Measurements from ENCODE around the gene CGNL1.

CGNL1 gene

DNA sequence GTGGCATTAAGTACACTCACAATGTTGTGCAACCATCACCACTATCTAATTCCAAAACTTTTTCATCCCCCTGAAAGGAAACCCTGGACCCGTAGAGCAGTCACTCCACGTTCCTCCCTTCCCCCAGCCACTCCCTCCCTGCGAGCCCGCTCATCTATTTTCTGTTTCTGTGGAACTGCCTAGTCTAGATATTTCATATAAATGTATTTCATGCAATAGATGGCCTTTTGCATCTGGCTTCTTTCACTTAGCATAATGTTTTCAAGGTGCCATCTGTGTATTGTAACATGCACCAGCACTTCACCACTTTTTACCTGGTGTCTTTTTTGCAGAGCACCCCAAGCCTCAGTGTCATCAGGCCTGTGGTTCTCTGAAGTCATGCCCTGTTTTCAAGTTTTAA is 10.7 kb downstream of the CGNL1 start:
- TF ChIP-seq TCF12 (IDR thresholded peaks at IDR 0.05; ENCODE audit: low read depth) = no peak
- no peak for TF ChIP-seq TAF1 (IDR thresholded peaks at IDR 0.05; ENCODE audit: low read depth)
- no peak for TF ChIP-seq YY1 (IDR thresholded peaks at IDR 0.05; ENCODE audit: low read depth)
- TF ChIP-seq, protein P1, sequence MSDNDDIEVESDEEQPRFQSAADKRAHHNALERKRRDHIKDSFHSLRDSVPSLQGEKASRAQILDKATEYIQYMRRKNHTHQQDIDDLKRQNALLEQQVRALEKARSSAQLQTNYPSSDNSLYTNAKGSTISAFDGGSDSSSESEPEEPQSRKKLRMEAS (IDR thresholded peaks at IDR 0.05) = no peak
- no peak for TF ChIP-seq EGR1 (IDR thresholded peaks at IDR 0.05)
- no peak for TF ChIP-seq RAD21 (IDR thresholded peaks at IDR 0.05; ENCODE audit: low read depth)
- no peak for TF ChIP-seq REST (IDR thresholded peaks at IDR 0.05; ENCODE audit: low read depth)
- no peak for TF ChIP-seq TEAD4 (IDR thresholded peaks at IDR 0.05)
- no peak for TF ChIP-seq EP300 (IDR thresholded peaks at IDR 0.05; ENCODE audit: borderline replicate concordance)
- no peak for TF ChIP-seq CEBPB (IDR thresholded peaks at IDR 0.05)
- no peak for TF ChIP-seq ZBTB7A (IDR thresholded peaks at IDR 0.05; ENCODE audit: low read depth)
- TF ChIP-seq, protein P2, sequence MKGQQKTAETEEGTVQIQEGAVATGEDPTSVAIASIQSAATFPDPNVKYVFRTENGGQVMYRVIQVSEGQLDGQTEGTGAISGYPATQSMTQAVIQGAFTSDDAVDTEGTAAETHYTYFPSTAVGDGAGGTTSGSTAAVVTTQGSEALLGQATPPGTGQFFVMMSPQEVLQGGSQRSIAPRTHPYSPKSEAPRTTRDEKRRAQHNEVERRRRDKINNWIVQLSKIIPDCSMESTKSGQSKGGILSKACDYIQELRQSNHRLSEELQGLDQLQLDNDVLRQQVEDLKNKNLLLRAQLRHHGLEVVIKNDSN (IDR thresholded peaks at IDR 0.05) = no peak
- TF ChIP-seq CREB1 (IDR thresholded peaks at IDR 0.05; ENCODE audit: low read depth) = no peak
- TF ChIP-seq FOXM1 (IDR thresholded peaks at IDR 0.05; ENCODE audit: borderline replicate concordance, low read depth) = no peak
- no peak for TF ChIP-seq NFIC (IDR thresholded peaks at IDR 0.05)

DNA sequence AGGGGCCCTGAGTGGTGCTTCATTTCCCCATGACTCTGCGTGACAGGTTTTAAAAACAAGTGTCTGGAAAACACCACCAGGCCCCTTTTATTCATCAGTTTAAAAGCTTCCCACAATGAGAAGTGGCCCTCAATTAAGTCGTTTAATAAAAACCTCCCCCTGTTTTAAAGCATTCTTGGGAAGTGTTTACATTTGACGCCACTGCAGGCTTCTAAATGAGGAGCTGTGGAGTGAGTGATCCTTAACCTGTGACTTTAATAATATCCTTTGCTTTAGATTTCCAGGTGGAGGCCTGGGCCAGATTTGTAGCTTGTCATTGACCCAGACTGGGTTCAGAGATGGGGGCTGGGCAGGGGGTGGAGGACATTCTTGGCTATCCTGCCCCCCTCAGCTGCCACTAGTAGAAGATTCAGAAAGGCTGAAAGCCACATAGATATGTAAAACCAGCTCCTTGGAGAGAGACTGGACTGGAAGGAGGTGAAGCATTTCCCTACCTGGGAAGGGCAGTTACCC is 11.3 kb downstream of the CGNL1 start:
- TF ChIP-seq EGR1 (IDR thresholded peaks at IDR 0.05) (no peak), CREB1 (IDR thresholded peaks at IDR 0.05; ENCODE audit: low read depth) (no peak), TEAD4 (IDR thresholded peaks at IDR 0.05) (no peak), NFIC (IDR thresholded peaks at IDR 0.05) (no peak), RAD21 (IDR thresholded peaks at IDR 0.05; ENCODE audit: low read depth) (no peak), CEBPB (IDR thresholded peaks at IDR 0.05) (no peak), ZBTB7A (IDR thresholded peaks at IDR 0.05; ENCODE audit: low read depth) (no peak), TAF1 (IDR thresholded peaks at IDR 0.05; ENCODE audit: low read depth) (no peak), EP300 (IDR thresholded peaks at IDR 0.05; ENCODE audit: borderline replicate concordance) (no peak), TCF12 (IDR thresholded peaks at IDR 0.05; ENCODE audit: low read depth) (no peak), YY1 (IDR thresholded peaks at IDR 0.05; ENCODE audit: low read depth) (no peak), FOXM1 (IDR thresholded peaks at IDR 0.05; ENCODE audit: borderline replicate concordance, low read depth) (no peak), REST (IDR thresholded peaks at IDR 0.05; ENCODE audit: low read depth) (no peak)
- TF ChIP-seq, protein P1 (IDR thresholded peaks at IDR 0.05) = no peak
- TF ChIP-seq, protein P2 (IDR thresholded peaks at IDR 0.05) = no peak

GRCh38 chr15:57388464-57388863 is 12.2 kb downstream of the CGNL1 start:
- TF ChIP-seq TAF1 (IDR thresholded peaks at IDR 0.05; ENCODE audit: low read depth) (no peak), ZBTB7A (IDR thresholded peaks at IDR 0.05; ENCODE audit: low read depth) (no peak), RAD21 (IDR thresholded peaks at IDR 0.05; ENCODE audit: low read depth) (no peak), EGR1 (IDR thresholded peaks at IDR 0.05) (no peak), FOXM1 (IDR thresholded peaks at IDR 0.05; ENCODE audit: borderline replicate concordance, low read depth) (no peak), CREB1 (IDR thresholded peaks at IDR 0.05; ENCODE audit: low read depth) (no peak)
- TF ChIP-seq, protein P2 (IDR thresholded peaks at IDR 0.05) = no peak

DNA sequence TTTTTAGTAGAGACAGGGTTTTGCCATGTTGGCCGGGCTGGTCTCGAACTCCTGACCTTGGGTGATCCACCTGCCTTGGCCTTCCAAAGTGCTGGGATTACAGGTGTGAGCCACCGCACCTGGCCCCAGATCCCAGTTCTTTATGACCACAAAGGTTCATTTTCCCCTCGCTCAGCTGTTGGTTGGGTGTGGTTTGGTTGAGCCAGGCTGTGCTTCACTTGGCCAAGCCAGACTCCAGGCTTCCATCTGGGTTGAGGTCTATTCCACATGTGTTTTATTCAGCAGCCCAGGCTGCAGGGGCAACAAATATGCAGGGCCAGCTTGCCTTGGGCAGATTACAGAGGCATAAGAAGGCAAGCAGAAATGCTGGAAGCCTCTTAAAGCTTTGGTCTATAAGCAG is 13.7 kb downstream of the CGNL1 start:
- TF ChIP-seq TAF1 (IDR thresholded peaks at IDR 0.05; ENCODE audit: low read depth) (no peak), NFIC (IDR thresholded peaks at IDR 0.05) (no peak), FOXM1 (IDR thresholded peaks at IDR 0.05; ENCODE audit: borderline replicate concordance, low read depth) (no peak), CREB1 (IDR thresholded peaks at IDR 0.05; ENCODE audit: low read depth) (no peak), TCF12 (IDR thresholded peaks at IDR 0.05; ENCODE audit: low read depth) (no peak), ZBTB7A (IDR thresholded peaks at IDR 0.05; ENCODE audit: low read depth) (no peak), CEBPB (IDR thresholded peaks at IDR 0.05) (no peak), TEAD4 (IDR thresholded peaks at IDR 0.05) (no peak), REST (IDR thresholded peaks at IDR 0.05; ENCODE audit: low read depth) (no peak), YY1 (IDR thresholded peaks at IDR 0.05; ENCODE audit: low read depth) (no peak), EGR1 (IDR thresholded peaks at IDR 0.05) (no peak), EP300 (IDR thresholded peaks at IDR 0.05; ENCODE audit: borderline replicate concordance) (no peak), RAD21 (IDR thresholded peaks at IDR 0.05; ENCODE audit: low read depth) (no peak)
- TF ChIP-seq, protein P1 (IDR thresholded peaks at IDR 0.05) = no peak
- TF ChIP-seq, protein P2 (IDR thresholded peaks at IDR 0.05) = no peak
